HuH-7 (cell line): ENCODE results near the gene TEAD1.

Source experiments
- DNase-seq: peaks from one replicate; pipeline ENCODE4 v3.0.0; 2011; ENCODE audit warnings: low spot score

Gene TEAD1

DNA sequence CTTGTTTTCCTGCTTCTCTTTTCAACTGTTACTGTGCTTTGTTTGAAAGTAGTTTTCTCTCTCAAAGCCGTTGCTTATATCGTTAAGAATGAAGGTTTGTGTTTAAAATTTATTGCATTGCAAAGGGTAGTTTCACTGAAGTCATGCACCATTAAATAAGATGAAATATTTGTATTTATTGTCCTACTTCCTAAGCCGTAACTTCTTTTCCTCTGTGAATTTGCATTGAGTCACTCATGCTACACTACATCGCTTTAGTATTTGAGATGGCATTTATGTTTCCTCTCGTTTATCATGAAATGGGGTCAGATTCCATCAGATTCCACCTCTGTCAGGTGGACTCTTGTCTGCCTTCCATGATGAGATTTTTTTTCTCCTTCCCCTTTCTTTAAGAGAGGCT lies 269.1 kb downstream of the TEAD1 start:
- DNase-seq: no peak

GRCh38 chr11:12944889-12945288 lies 270.7 kb downstream of the TEAD1 start:
- no peak for DNase-seq

- no peak for DNase-seq
Observed at GRCh38 chr11:12949453-12949852, 275.2 kb downstream of the TEAD1 start.

- DNase-seq: no peak
Observed at GRCh38 chr11:12950670-12951069, 276.4 kb downstream of the TEAD1 start.

DNA sequence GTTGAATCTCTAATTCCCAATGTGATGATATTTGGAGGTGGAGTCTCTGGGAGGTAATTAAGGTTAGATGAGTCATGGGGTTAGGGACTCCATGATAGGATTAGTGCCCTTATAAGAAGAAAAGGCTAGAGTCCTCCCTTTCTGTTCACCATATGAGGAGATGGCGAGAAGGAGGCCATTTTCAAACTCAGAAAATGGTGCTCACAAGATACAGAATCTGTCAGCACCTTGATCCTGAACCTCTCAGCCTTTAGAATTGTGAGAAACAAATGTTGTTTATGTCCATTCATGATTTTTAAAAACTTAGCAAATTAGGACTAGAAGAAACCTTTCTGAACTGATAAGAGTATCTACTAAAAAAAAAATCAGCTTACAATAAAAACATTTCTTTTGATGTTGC lies 277.2 kb downstream of the TEAD1 start:
- DNase-seq: no peak

DNA sequence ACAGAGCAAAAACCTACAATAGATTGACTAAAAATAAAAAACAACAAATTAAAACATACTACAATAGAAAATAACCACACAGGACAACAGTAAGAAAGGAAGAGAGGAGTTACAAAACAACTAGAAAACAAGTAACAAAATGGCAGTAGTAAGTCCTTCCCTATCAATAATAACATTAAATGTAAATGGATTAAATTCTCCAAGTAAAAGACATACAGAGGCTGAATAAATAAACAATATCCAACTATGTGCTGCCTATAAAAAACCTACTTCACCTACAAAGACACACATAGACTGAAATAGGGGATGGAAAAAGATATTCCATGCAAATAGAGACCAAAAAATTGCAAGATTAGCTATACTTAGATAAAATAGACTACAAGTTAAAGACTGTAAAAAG lies 277.9 kb downstream of the TEAD1 start:
- DNase-seq: no peak

- DNase-seq: no peak
Observed at GRCh38 chr11:12958986-12959385, 284.8 kb downstream of the TEAD1 start.

DNA sequence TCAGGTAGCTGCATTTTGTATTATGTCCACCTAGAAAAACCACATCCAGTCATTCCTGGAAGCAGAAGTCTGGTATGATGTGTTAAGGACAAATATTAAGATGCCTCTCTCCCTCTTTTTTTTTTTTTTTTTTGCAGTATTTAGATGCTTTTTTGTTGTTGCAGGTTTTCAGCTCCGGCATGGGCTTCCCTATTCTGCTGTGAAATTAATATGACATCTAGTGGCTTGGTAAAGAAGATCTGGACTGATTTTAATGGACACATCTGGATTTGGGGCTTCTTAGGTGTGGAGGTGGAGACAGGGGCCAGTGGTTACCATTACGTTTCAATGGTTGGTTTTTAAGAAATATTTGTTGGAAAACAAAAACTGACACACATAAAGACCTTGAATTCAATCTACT lies 287.4 kb downstream of the TEAD1 start:
- no peak for DNase-seq

DNA sequence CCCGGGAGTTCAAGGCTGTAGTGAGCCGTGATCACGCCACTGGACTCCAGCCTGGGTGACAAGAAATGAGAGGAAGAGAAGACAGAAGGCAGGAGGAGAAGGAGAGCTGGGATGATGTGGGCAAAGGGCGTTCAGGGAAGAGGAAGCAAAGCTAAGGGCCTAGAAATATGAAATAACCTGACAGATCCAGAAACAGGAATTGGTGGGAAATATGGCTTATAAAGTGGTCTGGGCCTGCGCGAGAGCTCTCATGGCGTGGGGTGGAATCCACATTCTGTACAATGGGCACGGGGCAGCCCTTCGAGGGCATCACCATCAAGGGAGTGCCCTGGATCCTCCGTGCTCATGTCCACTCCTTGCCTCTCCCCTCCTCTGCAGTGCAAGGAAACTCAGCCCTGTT lies 288.1 kb downstream of the TEAD1 start:
- DNase-seq: no peak

GRCh38 chr11:12963051-12963450 lies 288.8 kb downstream of the TEAD1 start:
- no peak for DNase-seq

DNA sequence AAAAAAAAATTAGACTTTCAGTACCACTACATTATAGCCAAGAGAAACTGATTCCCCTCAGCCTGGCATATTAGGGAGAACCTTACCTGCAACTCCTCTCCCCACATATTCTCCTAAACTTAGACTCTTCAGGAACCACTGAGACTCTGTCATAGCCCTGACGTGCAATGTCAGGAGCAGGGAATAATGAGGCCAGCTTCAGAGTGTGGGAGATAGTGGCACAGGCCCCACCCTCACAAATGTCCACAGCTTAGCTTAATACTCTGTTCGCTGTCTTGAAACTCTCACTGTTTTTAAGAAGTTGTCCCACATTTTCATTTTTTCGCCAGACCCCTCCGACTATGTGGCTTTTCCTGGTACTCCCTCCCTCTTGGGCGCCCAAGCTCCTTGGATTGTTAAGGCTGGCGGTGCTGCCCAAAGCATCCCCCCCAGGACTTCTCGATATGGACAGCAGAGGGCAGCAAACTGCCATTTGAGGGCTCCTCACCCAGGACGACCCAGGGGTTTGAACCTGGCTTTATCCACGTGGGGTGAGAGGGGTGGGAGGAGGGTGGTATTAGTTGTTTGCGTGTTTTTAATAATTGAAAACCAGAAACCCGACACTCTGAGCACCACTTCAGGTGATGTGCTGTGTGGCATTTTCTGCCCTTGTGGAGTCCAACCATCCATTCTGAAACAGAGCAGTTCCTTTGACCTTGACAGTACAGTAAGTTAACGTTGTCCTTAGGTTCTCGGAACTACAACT lies 289.7 kb downstream of the TEAD1 start:
- DNase-seq: peak; percentile 89

GRCh38 chr11:12964650-12965049 lies 290.4 kb downstream of the TEAD1 start:
- no peak for DNase-seq

DNA sequence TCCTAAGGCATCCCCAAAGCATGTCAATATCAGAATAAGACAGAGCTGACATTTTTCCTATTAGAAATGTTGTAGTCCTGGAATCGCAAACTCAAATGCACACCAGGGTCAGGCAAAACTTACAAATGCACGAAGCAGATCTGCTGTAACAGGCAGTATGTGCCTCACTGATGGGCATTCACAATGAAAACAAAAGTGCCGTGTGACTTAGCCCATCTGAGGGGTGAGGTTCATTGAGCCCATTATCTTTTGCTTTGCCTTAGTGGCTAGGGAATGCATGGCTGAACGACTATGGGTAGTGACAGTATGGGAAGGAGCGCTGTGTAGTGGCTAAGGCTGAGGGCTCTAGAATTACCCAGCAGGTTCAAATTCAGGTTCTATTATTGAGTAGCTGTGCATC lies 291.8 kb downstream of the TEAD1 start:
- no peak for DNase-seq

GRCh38 chr11:12968101-12968500 lies 293.9 kb downstream of the TEAD1 start:
- no peak for DNase-seq

DNA sequence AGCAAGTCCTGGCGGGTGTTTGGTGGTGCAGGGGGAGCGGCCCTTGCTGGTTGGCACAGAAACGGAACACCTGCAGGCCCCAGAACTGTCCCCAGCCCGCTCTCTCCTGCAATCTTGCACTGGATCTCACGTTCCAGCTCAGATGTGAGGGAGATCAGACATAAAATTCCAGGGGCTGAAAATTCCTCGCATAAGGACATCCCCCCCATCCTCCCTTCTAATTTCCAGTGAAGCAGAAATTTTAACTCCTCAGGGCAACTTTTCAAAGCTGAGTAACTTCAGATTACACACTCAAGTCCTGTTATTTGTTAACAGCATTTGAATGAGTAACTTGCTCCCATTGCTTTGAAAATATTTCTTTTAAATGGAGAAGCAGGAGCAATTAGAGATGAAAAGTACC lies 294.6 kb downstream of the TEAD1 start:
- DNase-seq: no peak

- no peak for DNase-seq
Observed at GRCh38 chr11:12971955-12972354, 297.7 kb downstream of the TEAD1 start.

DNA sequence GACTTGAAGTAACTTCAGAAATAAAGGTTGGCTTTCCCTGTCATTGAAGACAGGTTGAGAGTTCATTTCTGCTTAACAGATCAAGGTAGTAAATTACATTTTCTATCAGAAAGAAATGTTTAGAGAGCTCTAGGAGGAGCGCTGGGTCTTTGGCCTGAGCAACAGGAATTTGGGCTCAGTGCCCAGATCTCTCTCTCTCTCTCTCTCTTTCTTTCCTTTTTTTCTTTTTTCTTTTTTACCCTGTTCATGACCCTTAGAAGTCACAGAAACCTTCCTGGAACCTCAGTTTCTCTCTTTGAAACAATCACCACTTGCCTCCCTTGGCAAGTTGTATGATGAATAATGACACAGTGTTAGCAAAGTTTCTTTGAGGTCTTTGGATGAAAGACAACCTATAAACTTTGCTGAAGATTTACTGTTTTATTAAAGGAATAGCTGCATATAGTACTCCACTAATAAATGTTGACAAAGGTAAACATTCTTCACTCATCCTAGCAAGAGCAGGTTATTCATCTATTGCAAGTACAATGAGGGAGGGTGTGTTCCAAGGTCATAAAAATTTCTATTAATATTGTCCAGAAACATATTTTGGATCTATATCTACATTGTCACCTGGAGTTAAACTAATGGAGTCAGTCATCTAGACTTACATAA lies 299.4 kb downstream of the TEAD1 start:
- no peak for DNase-seq

- no peak for DNase-seq
Observed at GRCh38 chr11:12975195-12975594, 301.0 kb downstream of the TEAD1 start.

GRCh38 chr11:12979928-12980689 lies 305.9 kb downstream of the TEAD1 start:
- no peak for DNase-seq

DNA sequence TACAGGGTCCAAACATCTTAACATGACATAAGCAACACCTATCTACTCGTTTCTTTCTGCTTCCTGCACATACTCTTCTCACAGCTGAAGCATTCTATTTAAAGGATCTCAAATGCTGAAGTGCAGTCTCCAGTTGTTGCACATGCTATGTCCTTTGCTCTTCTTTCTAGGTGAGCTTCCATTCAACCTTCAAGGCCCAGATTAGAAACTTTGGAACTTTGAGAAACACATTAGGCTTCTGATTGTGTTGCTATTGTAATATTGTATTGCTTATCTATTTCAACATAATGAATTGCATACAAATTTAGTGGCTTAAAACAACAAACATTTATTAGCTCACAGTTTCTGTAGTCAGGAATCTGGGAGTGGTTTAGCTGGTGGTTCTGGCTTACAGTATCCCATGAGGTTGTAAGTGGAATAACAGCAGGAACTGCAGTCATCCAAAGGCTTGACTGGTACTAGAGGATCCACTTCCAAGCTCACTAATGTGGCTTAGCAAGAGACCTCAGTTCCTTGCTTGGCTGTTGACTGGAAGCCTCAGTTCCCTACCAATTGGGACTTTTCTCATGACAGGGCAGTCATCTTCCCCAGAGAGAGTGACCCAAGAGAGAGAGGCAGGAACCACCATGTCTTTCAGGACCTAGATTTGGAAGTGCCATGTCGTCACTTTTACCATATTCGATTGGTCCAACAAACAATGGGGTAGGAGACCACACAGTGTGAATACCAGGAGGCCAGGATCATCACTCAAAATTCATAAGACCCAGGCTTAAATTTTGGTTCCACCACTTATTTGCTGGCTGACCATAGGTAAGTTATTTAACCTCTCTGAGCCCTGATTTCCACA lies 307.7 kb downstream of the TEAD1 start:
- DNase-seq: no peak

DNA sequence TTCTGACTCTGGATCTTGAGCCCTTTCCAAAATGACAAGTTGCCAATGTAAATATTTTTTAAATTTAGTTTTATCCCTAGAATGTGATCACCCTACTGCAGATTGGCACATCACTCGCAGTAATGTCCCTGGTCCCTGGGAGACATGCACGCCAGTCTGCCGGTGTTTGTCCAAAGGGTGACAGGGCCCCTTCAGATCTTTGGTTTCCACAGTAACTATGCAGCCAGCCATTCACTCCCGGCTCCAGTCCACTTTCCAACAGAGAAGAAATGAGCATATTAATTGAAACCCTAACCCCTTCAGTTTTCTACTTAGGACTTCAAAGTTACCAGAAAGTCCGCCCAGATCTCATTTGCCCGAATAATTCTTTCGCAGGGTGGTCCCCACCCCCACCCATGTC lies 309.1 kb downstream of the TEAD1 start:
- no peak for DNase-seq

- DNase-seq: no peak
Observed at GRCh38 chr11:12986194-12986898, 312.1 kb downstream of the TEAD1 start.
